ENCODE measurements around the gene PRR19. TPM values are rescaled to one million over a fixed set of nuclear protein-coding genes. Genes with fewer than 3 reads are reported as not detected.

Gene PRR19
- total RNA-seq, 1 experiment from 2014 or later: 3.2 TPM

DNA sequence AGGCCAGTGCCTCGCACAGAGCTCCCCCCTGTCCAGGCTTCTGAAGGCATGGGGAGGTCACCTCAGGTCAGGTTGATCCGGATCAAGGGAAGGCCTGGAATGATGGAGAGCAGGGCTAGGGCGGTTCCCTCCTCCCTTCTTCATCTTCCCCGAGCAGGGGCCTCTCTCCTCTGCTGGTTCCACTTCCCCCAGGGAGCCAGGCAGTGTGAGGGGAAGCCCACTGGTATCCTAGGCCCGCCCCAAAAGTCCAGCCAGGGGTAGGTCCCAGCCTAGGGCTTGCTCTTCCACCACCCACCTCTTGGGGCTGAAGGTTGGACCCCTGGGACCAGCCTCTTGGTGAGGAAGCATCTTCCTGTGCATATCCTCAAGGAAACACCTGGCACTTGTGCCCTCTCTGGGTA lies 16.4 kb upstream of the PRR19 start:
- Histone ChIP-seq H3K4ac (ENCODE audit: low read depth, low read length) (no peak overlapping the region), H3K4me1 (ENCODE audit: insufficient read depth, low read length) (peaks cover 8% of the 10 kb centered on the region; the same call in 1 of the 2 replicates), H3K27ac (ENCODE audit: insufficient read length, low read depth, low read length) (no peak overlapping the region), H4K20me1 (ENCODE audit: control insufficient read depth, insufficient read depth, insufficient read length) (peaks cover 3% of the 10 kb centered on the region), H3K27me3 (ENCODE audit: insufficient read depth, low read length) (no peaks in the 10 kb centered on the region), H3K79me1 (ENCODE audit: insufficient read depth, low read depth, low read length, poor library complexity, severe bottlenecking) (peaks cover 11% of the 10 kb centered on the region), H2AFZ (ENCODE audit: low read length) (no peak overlapping the region), H3K14ac (ENCODE audit: insufficient read depth, low read length) (no peak overlapping the region), H3K9me3 (ENCODE audit: control insufficient read depth, low read depth, low read length) (no peaks in the 10 kb centered on the region), H3T11ph (ENCODE audit: low read length) (no peak overlapping the region), H2BK15ac (ENCODE audit: low read depth, low read length) (no peak overlapping the region), H2BK120ac (ENCODE audit: low read depth, low read length, poor library complexity, severe bottlenecking) (no peak overlapping the region), H3K56ac (ENCODE audit: insufficient read length, low read depth, low read length) (no peak overlapping the region), H3K23me2 (ENCODE audit: insufficient read length, low read depth, low read length, poor library complexity, severe bottlenecking) (peaks cover 19% of the 10 kb centered on the region), H3K9ac (ENCODE audit: extremely low read depth, insufficient read length, low read length) (no peak overlapping the region), H2BK20ac (ENCODE audit: low read depth, low read length, poor library complexity, severe bottlenecking) (no peak overlapping the region), H2AK5ac (ENCODE audit: insufficient read length, low read length) (no peak overlapping the region), H4K91ac (ENCODE audit: insufficient read length, low read depth, low read length) (no peak overlapping the region), H4K8ac (replicated peaks; ENCODE audit: insufficient read length, low read depth, low read length) (no peak overlapping the region), H3K79me2 (ENCODE audit: insufficient read depth, low read length) (peaks cover 3% of the 10 kb centered on the region; the same call in 1 of the 2 replicates), H3K23ac (ENCODE audit: insufficient read length, low read depth, low read length) (no peak overlapping the region), H4K5ac (ENCODE audit: insufficient read length, low read depth, low read length) (no peak overlapping the region), H2BK5ac (ENCODE audit: insufficient read length, low read length) (no peak overlapping the region), H3K18ac (ENCODE audit: insufficient read length, low read depth, low read length) (no peak overlapping the region), H2BK12ac (ENCODE audit: insufficient read length, low read depth, low read length) (no peak overlapping the region), H3K4me2 (ENCODE audit: insufficient read depth, insufficient read length, low read length) (peak overlapping the region; percentile 83)
- WGBS (ENCODE audit: extremely low coverage, insufficient read length, low lambda C conversion rate): no CpG with 5 or more reads among the region's 5 CpGs
- H3K36me3 Mint-ChIP-seq (ENCODE audit: insufficient read depth in 1 of 3, low read depth in 3 of 3): peaks cover 10 to 34% (median 34%) of the 10 kb centered on the region in 3 experiments
- H3K4me3 Mint-ChIP-seq: peak overlapping the region; percentile 82 to 89
- H3K27ac Mint-ChIP-seq: peak overlapping the region in 1 of 3 experiments; percentile 46; a peak in 1 of 7 replicates
- no peaks in the 10 kb centered on the region; the same call in 1 of the 2 replicates for H3K27me3 Mint-ChIP-seq (ENCODE audit: low read depth)
- H3K9me3 Mint-ChIP-seq: no peaks in the 10 kb centered on the region
- TF ChIP-seq, protein P1, sequence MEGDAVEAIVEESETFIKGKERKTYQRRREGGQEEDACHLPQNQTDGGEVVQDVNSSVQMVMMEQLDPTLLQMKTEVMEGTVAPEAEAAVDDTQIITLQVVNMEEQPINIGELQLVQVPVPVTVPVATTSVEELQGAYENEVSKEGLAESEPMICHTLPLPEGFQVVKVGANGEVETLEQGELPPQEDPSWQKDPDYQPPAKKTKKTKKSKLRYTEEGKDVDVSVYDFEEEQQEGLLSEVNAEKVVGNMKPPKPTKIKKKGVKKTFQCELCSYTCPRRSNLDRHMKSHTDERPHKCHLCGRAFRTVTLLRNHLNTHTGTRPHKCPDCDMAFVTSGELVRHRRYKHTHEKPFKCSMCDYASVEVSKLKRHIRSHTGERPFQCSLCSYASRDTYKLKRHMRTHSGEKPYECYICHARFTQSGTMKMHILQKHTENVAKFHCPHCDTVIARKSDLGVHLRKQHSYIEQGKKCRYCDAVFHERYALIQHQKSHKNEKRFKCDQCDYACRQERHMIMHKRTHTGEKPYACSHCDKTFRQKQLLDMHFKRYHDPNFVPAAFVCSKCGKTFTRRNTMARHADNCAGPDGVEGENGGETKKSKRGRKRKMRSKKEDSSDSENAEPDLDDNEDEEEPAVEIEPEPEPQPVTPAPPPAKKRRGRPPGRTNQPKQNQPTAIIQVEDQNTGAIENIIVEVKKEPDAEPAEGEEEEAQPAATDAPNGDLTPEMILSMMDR (conservative IDR thresholded peaks at IDR 0.05): no peak
- H3K4me1 Mint-ChIP-seq: peaks cover 26 to 39% of the 10 kb centered on the region in 2 experiments
- peak; percentile 24 for DNase-seq
